OCI-LY1 (cell line): ENCODE data around the gene TENM4.

Source experiments
- H2AFZ ChIP-seq: fragments of 200-600 bp; sonication (generic), shearing (Covaris generic); 2 replicates; pipeline ENCODE4 v1.6.0; 2014; ENCODE audit warnings: antibody characterized with exemption, mild to moderate bottlenecking, low read length
- H3F3A ChIP-seq: fragments of 200-600 bp; sonication (generic), shearing (Covaris generic); 2 replicates; pipeline ENCODE4 v1.6.0; 2014; ENCODE audit warnings: mild to moderate bottlenecking, antibody characterized with exemption, low read length, moderate library complexity; ENCODE audit not compliant: insufficient read depth
- H3K27ac ChIP-seq: fragments of 200-600 bp; sonication (generic); 2 replicates; pipeline ENCODE4 v1.5.1; 2014; ENCODE audit warnings: low read length, mixed run types, mild to moderate bottlenecking, low read depth; ENCODE audit not compliant: poor library complexity, severe bottlenecking
- H3K27me3 ChIP-seq: fragments of 200-600 bp; sonication (generic); 2 replicates; pipeline ENCODE4 v1.6.0; 2014; ENCODE audit warnings: antibody characterized with exemption, mild to moderate bottlenecking, low read length, moderate library complexity; ENCODE audit not compliant: insufficient read depth
- H3K36me3 ChIP-seq: fragments of 200-600 bp; sonication (generic); 2 replicates; pipeline ENCODE4 v1.6.1; 2014; ENCODE audit warnings: mild to moderate bottlenecking, antibody characterized with exemption, low read length, moderate library complexity, mixed read lengths; ENCODE audit not compliant: insufficient read depth
- H3K4me1 ChIP-seq: fragments of 200-600 bp; sonication (generic); 2 replicates; pipeline ENCODE4 v1.5.1; 2014; ENCODE audit warnings: mild to moderate bottlenecking, low read length, moderate library complexity; ENCODE audit not compliant: insufficient read depth, severe bottlenecking
- H3K4me2 ChIP-seq: fragments of 200-600 bp; sonication (generic), shearing (Covaris generic); 2 replicates; pipeline ENCODE4 v1.6.1; 2014; ENCODE audit warnings: low read length
- H3K4me3 ChIP-seq: fragments of 200-600 bp; sonication (generic); 2 replicates; pipeline ENCODE4 v1.5.1; 2014; ENCODE audit warnings: low read length, low read depth, mild to moderate bottlenecking, mixed read lengths; ENCODE audit not compliant: poor library complexity, severe bottlenecking
- H3K79me2 ChIP-seq: fragments of 200-600 bp; shearing (Covaris generic); 2 replicates; pipeline ENCODE4 v1.6.1; 2016; ENCODE audit warnings: mixed run types, low read length, mixed read lengths; ENCODE audit not compliant: insufficient read depth
- H3K9ac ChIP-seq: fragments of 200-600 bp; sonication (generic), shearing (Covaris generic); 2 replicates; pipeline ENCODE4 v1.6.1; 2014; ENCODE audit warnings: mild to moderate bottlenecking, low read length, mixed read lengths
- H3K9me2 ChIP-seq: fragments of 200-600 bp; sonication (generic), shearing (Covaris generic); 2 replicates; pipeline ENCODE4 v1.6.1; 2014; ENCODE audit warnings: low read depth, mild to moderate bottlenecking, low read length, mixed read lengths
- H3K9me3 ChIP-seq: fragments of 200-600 bp; shearing (Covaris generic); 2 replicates; pipeline ENCODE4 v1.6.1; 2014; ENCODE audit warnings: low read length, mixed read lengths
- H4K20me1 ChIP-seq: fragments of 200-600 bp; sonication (generic), shearing (Covaris generic); 2 replicates; pipeline ENCODE4 v1.6.0; 2016; ENCODE audit warnings: mild to moderate bottlenecking, low read length; ENCODE audit not compliant: insufficient read depth
- EZH2 ChIP-seq: fragments of 200-600 bp; sonication (generic), shearing (Covaris generic); IDR thresholded peaks from 2 replicates; pipeline ENCODE4 v1.8.0; 2017; ENCODE audit warnings: borderline replicate concordance, mixed run types, mild to moderate bottlenecking, antibody characterized with exemption, low read length, moderate library complexity, mixed read lengths
- TF ChIP-seq, protein P1 (sequence below): fragments of 200-600 bp; sonication (generic), shearing (Covaris generic); IDR thresholded peaks from 2 replicates; pipeline ENCODE4 v1.5.1; 2017; ENCODE audit warnings: mild to moderate bottlenecking, antibody characterized with exemption, low read length, moderate library complexity, mixed read lengths

Gene TENM4

DNA sequence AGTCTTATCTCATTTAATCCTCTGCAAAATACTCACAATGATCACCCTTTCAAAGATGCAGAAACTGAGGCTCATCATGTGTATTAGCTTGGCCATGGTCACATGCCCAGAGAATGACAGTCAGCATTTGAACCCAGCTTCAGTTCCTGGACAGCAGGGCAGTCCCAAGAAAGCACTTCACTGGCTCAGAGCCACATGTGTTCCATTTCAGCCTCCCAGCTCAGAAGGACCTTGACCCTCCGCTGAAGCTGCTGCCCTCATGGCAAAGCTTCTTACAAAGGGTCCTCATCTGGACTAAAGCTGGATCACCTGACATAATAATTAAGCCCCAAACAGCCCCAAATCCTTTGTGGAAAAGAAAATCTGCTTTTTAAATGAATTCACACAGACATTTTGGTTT is 37.0 kb downstream of the TENM4 start:
- TF ChIP-seq EZH2, result no peak
- TF ChIP-seq, protein P1, sequence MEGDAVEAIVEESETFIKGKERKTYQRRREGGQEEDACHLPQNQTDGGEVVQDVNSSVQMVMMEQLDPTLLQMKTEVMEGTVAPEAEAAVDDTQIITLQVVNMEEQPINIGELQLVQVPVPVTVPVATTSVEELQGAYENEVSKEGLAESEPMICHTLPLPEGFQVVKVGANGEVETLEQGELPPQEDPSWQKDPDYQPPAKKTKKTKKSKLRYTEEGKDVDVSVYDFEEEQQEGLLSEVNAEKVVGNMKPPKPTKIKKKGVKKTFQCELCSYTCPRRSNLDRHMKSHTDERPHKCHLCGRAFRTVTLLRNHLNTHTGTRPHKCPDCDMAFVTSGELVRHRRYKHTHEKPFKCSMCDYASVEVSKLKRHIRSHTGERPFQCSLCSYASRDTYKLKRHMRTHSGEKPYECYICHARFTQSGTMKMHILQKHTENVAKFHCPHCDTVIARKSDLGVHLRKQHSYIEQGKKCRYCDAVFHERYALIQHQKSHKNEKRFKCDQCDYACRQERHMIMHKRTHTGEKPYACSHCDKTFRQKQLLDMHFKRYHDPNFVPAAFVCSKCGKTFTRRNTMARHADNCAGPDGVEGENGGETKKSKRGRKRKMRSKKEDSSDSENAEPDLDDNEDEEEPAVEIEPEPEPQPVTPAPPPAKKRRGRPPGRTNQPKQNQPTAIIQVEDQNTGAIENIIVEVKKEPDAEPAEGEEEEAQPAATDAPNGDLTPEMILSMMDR, result no peak
- Histone ChIP-seq H2AFZ (no peak overlapping the region), H3K9me2 (no peaks in the 10 kb centered on the region), H3F3A (no peaks in the 10 kb centered on the region), H3K9me3 (no peaks in the 10 kb centered on the region), H3K36me3 (no peaks in the 10 kb centered on the region), H4K20me1 (no peaks in the 10 kb centered on the region), H3K27me3 (no peaks in the 10 kb centered on the region), H3K27ac (no peak overlapping the region), H3K4me2 (no peak overlapping the region), H3K4me1 (no peaks in the 10 kb centered on the region), H3K79me2 (no peaks in the 10 kb centered on the region), H3K4me3 (no peak overlapping the region), H3K9ac (no peak overlapping the region)

DNA sequence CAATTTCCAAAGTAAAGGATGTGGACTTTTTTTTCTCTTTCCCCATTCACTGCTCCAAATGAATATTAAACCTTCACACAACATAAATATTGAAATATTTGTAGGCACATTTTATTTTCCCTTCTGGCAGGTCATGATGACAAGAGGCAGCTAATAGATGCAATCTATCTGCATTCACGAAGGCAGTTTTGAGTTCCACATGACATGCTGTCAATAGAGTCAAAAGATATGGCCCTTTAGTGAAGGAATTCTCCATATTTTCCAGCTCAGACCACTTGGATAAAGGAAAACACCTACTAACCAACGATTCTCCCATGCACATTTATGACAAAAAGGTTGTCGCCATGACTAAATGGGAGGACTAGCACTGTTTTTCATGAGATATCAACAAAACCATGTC is 37.9 kb downstream of the TENM4 start:
- Histone ChIP-seq H3K9me2 (no peaks in the 10 kb centered on the region), H3K4me1 (no peaks in the 10 kb centered on the region), H3K9me3 (no peaks in the 10 kb centered on the region), H3K36me3 (no peaks in the 10 kb centered on the region), H4K20me1 (no peaks in the 10 kb centered on the region), H3K4me3 (no peak overlapping the region), H3F3A (no peaks in the 10 kb centered on the region), H3K9ac (no peak overlapping the region), H3K27ac (no peak overlapping the region), H3K4me2 (no peak overlapping the region), H2AFZ (no peak overlapping the region), H3K79me2 (no peaks in the 10 kb centered on the region), H3K27me3 (no peaks in the 10 kb centered on the region)
- TF ChIP-seq EZH2, result no peak
- TF ChIP-seq, protein P1, result no peak

DNA sequence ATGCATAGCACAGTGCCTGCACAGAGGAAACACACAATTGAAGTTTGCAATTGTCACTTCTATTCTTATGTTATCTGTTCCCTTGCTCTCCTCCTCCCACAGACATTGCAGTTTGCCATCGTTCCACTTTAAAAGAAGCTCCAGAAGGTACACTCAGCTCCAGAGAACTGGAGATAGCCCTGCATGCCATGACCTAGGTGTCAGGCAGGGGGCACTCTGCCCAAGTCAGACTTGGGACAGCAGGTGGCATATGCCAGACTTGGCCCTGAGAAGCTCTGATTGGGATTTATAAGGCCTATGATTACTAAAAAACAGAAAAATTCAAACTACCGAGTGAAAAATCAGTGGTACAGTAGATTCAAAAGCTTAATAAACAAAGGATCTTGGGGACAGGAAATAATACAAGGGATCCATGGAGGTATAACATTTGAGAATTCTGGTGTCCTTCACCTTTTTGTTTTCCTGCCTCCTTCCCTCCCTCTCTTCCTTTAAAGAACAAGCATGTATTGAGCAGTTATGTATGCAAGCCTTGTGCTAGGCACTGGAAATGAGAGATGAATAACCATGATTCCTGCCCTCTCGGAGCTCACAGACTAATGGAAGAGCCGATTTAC is 40.0 kb downstream of the TENM4 start:
- H3K79me2 ChIP-seq, result no peaks in the 10 kb centered on the region
- no peaks in the 10 kb centered on the region for H3F3A ChIP-seq
- no peaks in the 10 kb centered on the region for H3K4me1 ChIP-seq
- H3K9ac ChIP-seq, result no peak overlapping the region
- no peak overlapping the region for H3K4me3 ChIP-seq
- no peak for TF ChIP-seq EZH2
- TF ChIP-seq, protein P1, result peak; percentile 76
- H3K27ac ChIP-seq, result no peak overlapping the region
- H3K9me2 ChIP-seq, result no peaks in the 10 kb centered on the region
- no peaks in the 10 kb centered on the region for H3K36me3 ChIP-seq
- H3K9me3 ChIP-seq, result no peaks in the 10 kb centered on the region
- no peak overlapping the region for H3K4me2 ChIP-seq
- no peaks in the 10 kb centered on the region for H4K20me1 ChIP-seq
- no peak overlapping the region for H2AFZ ChIP-seq
- no peaks in the 10 kb centered on the region for H3K27me3 ChIP-seq
